Measurements from ENCODE around the gene MAST1.
A peak's percentile ranks its signal among the peaks of the same experiment; 100 is the strongest.

The MAST1 gene

DNA sequence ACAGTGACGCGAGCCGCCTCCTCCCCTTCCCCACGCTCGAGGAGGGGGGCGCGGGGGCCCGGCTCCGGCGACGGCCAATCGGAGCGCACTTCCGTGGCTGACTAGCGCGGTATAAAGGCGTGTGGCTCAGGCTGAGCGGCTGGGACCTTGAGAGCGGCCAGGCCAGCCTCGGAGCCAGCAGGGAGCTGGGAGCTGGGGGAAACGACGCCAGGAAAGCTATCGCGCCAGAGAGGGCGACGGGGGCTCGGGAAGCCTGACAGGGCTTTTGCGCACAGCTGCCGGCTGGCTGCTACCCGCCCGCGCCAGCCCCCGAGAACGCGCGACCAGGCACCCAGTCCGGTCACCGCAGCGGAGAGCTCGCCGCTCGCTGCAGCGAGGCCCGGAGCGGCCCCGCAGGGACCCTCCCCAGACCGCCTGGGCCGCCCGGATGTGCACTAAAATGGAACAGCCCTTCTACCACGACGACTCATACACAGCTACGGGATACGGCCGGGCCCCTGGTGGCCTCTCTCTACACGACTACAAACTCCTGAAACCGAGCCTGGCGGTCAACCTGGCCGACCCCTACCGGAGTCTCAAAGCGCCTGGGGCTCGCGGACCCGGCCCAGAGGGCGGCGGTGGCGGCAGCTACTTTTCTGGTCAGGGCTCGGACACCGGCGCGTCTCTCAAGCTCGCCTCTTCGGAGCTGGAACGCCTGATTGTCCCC is 46.8 kb upstream of the MAST1 start, which contains the start of gene JUNB:
Gene JUNB (plus strand): TSS at position 142 of the 706 bp plus-strand sequence. CDS start 286 bp downstream, at position 428.
- H3K36me3 ChIP-seq (ENCODE audit: control insufficient read depth in 4 of 4, insufficient read depth in 4 of 4, low read length in 3 of 4), result no peaks in the 10 kb centered on the region
- peak within 1 kb of the TSS; percentile 72 to 99 (median 96) for H3K4me3 ChIP-seq (ENCODE audit: control insufficient read depth in 1 of 7, extremely low read depth in 1 of 7, insufficient read depth in 4 of 7, low read depth in 2 of 7, low read length in 6 of 7)
- ChIA-PET CTCF (interaction anchor here (0.8 to 15.3 kb wide), 6 partner anchors 22 to 142 kb away, joined by 3 to 612 read pairs (median 3); partner anchors contain the start of genes FARSA, FBXW9 and HOOK2), POLR2A (interaction anchor here (0.6 to 12.0 kb wide), 6 partner anchors 9 to 1048 kb away, joined by 3 to 198 read pairs (median 8); partner anchors contain the start of genes HOOK2 and TRIR)
- H3K27me3 ChIP-seq (replicated peaks in 2 of 5; ENCODE audit: control insufficient read depth in 4 of 5, insufficient read depth in 5 of 5, low read length in 4 of 5), result no peaks in the 10 kb centered on the region
- H3K9me3 ChIP-seq (ENCODE audit: control extremely low read depth in 1 of 5, control insufficient read depth in 4 of 5, insufficient read depth in 2 of 5, low read depth in 1 of 5, low read length in 4 of 5), result no peaks in the 10 kb centered on the region
- H3K4me1 ChIP-seq (ENCODE audit: control extremely low read depth in 1 of 4, control insufficient read depth in 4 of 4, insufficient read depth in 4 of 4, low read length in 3 of 4), result peaks cover 14 to 71% (median 58%) of the 10 kb centered on the region in 4 experiments
- H3K27ac ChIP-seq (ENCODE audit: insufficient read depth in 1 of 2, low read depth in 1 of 2, low read length in 2 of 2, poor library complexity in 1 of 2, severe bottlenecking in 2 of 2), result peak within 1 kb of the TSS; percentile 94 to 96
- WGBS (ENCODE audit: insufficient coverage), result under 1% methylated on average over 56 of the region's 73 CpGs
- DNase-seq, result peak; percentile 97 to 98 (median 97)

DNA sequence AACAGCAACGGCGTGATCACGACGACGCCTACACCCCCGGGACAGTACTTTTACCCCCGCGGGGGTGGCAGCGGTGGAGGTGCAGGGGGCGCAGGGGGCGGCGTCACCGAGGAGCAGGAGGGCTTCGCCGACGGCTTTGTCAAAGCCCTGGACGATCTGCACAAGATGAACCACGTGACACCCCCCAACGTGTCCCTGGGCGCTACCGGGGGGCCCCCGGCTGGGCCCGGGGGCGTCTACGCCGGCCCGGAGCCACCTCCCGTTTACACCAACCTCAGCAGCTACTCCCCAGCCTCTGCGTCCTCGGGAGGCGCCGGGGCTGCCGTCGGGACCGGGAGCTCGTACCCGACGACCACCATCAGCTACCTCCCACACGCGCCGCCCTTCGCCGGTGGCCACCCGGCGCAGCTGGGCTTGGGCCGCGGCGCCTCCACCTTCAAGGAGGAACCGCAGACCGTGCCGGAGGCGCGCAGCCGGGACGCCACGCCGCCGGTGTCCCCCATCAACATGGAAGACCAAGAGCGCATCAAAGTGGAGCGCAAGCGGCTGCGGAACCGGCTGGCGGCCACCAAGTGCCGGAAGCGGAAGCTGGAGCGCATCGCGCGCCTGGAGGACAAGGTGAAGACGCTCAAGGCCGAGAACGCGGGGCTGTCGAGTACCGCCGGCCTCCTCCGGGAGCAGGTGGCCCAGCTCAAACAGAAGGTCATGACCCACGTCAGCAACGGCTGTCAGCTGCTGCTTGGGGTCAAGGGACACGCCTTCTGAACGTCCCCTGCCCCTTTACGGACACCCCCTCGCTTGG is 46.1 kb upstream of the MAST1 start:
- peak overlapping the region; percentile 94 to 96 for H3K27ac ChIP-seq (ENCODE audit: insufficient read depth in 1 of 2, low read depth in 1 of 2, low read length in 2 of 2, poor library complexity in 1 of 2, severe bottlenecking in 2 of 2)
- CTCF ChIA-PET, result interaction anchor here (1.0 to 15.3 kb wide), 5 partner anchors 11 to 96 kb away, joined by 3 to 612 read pairs (median 3); partner anchors contain the start of genes FBXW9 and HOOK2
- no peaks in the 10 kb centered on the region for H3K9me3 ChIP-seq (ENCODE audit: control extremely low read depth in 1 of 5, control insufficient read depth in 4 of 5, insufficient read depth in 2 of 5, low read depth in 1 of 5, low read length in 4 of 5)
- H3K27me3 ChIP-seq (replicated peaks in 2 of 5; ENCODE audit: control insufficient read depth in 4 of 5, insufficient read depth in 5 of 5, low read length in 4 of 5), result no peaks in the 10 kb centered on the region
- POLR2A ChIA-PET, result interaction anchor here (0.6 to 12.0 kb wide), 13 partner anchors 10 to 1047 kb away, joined by 3 to 198 read pairs (median 7); partner anchors contain the start of genes CALR, DHPS, GET3 and HOOK2
- H3K4me1 ChIP-seq (ENCODE audit: control extremely low read depth in 1 of 4, control insufficient read depth in 4 of 4, insufficient read depth in 4 of 4, low read length in 3 of 4), result peaks cover 9 to 64% (median 53%) of the 10 kb centered on the region in 4 experiments
- DNase-seq, result peak in 2 of 3 donors; percentile 74 to 79
- no peaks in the 10 kb centered on the region for H3K36me3 ChIP-seq (ENCODE audit: control insufficient read depth in 4 of 4, insufficient read depth in 4 of 4, low read length in 3 of 4)
- H3K4me3 ChIP-seq (ENCODE audit: control insufficient read depth in 1 of 7, extremely low read depth in 1 of 7, insufficient read depth in 4 of 7, low read depth in 2 of 7, low read length in 6 of 7), result peak overlapping the region; percentile 72 to 99 (median 96)
- 0% methylated on average over 42 of the region's 84 CpGs for WGBS (ENCODE audit: insufficient coverage)

DNA sequence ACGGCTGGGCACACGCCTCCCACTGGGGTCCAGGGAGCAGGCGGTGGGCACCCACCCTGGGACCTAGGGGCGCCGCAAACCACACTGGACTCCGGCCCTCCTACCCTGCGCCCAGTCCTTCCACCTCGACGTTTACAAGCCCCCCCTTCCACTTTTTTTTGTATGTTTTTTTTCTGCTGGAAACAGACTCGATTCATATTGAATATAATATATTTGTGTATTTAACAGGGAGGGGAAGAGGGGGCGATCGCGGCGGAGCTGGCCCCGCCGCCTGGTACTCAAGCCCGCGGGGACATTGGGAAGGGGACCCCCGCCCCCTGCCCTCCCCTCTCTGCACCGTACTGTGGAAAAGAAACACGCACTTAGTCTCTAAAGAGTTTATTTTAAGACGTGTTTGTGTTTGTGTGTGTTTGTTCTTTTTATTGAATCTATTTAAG is 45.4 kb upstream of the MAST1 start:
- POLR2A ChIA-PET, result interaction anchor here (0.5 to 12.0 kb wide), 16 partner anchors 9 to 495 kb away, joined by 3 to 198 read pairs (median 6); partner anchors contain the start of genes CALR, DHPS, GET3 and HOOK2
- 0% methylated on average over 6 of the region's 22 CpGs for WGBS (ENCODE audit: insufficient coverage)
- no peaks in the 10 kb centered on the region for H3K9me3 ChIP-seq (ENCODE audit: control extremely low read depth in 1 of 5, control insufficient read depth in 4 of 5, insufficient read depth in 2 of 5, low read depth in 1 of 5, low read length in 4 of 5)
- H3K36me3 ChIP-seq (ENCODE audit: control insufficient read depth in 4 of 4, insufficient read depth in 4 of 4, low read length in 3 of 4), result no peaks in the 10 kb centered on the region
- no peaks in the 10 kb centered on the region for H3K27me3 ChIP-seq (replicated peaks in 2 of 5; ENCODE audit: control insufficient read depth in 4 of 5, insufficient read depth in 5 of 5, low read length in 4 of 5)
- peak overlapping the region; percentile 72 to 99 (median 96) for H3K4me3 ChIP-seq (ENCODE audit: control insufficient read depth in 1 of 7, extremely low read depth in 1 of 7, insufficient read depth in 4 of 7, low read depth in 2 of 7, low read length in 6 of 7)
- H3K27ac ChIP-seq (ENCODE audit: insufficient read depth in 1 of 2, low read depth in 1 of 2, low read length in 2 of 2, poor library complexity in 1 of 2, severe bottlenecking in 2 of 2), result peak overlapping the region; percentile 94 to 96
- peaks cover 8 to 58% (median 47%) of the 10 kb centered on the region in 4 experiments for H3K4me1 ChIP-seq (ENCODE audit: control extremely low read depth in 1 of 4, control insufficient read depth in 4 of 4, insufficient read depth in 4 of 4, low read length in 3 of 4)
- CTCF ChIA-PET, result interaction anchor here (1.2 to 15.3 kb wide), 3 partner anchors 11 to 55 kb away, joined by 3 to 612 read pairs (median 4); partner anchors contain the start of gene HOOK2
- no peak for DNase-seq

DNA sequence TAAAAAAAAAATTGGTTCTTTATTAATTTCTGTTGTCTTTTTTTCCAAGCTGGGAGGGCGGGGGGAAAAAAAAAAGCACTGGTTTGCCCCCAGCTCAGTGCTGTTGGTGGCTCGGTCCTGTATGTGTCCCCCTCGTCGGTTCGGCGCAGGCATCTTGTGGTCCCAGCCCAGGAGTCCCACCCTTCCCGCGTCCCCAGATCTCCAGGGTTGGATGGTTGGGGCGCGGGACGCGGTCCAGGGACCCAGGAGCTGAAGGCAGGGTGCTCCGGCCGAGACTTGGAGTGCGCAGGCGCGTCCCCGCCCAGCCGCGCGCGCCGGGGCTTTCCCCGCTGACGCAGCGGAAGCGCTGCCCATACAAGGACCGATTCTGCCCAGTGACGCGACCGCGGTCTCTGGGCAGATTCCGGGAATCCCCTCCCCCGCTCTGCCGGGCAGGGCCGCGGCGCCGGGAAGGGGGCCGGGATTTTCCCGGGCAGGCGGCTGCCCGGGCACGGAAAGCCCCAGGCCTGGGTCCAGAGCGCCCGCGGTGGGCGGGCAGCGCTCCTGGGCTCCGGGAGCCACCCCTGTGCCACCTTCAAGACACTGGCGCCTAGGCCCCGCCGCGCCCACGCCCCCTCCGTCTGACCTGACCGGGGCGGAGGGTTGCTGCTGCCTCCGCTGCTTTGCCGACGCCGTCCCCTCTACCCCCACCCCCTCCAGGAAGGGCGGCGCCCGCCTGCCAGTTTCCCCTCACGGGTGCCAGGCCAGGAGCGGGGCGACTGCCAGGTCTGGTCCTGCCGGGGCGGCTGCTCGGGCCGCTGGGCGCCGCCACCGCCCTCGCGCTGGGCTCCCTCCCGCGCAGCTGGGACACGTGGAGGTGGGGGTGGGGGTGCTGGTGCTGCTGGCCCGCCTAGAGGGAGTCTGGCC is 44.8 kb upstream of the MAST1 start:
- POLR2A ChIA-PET, result interaction anchor here (0.5 to 12.0 kb wide), 18 partner anchors 8 to 1287 kb away, joined by 3 to 198 read pairs (median 6); partner anchors contain the start of genes CALR, DHPS, GET3 and HOOK2
- Histone ChIP-seq H3K27me3 (replicated peaks in 2 of 5; ENCODE audit: control insufficient read depth in 4 of 5, insufficient read depth in 5 of 5, low read length in 4 of 5) (no peaks in the 10 kb centered on the region), H3K27ac (ENCODE audit: insufficient read depth in 1 of 2, low read depth in 1 of 2, low read length in 2 of 2, poor library complexity in 1 of 2, severe bottlenecking in 2 of 2) (peak overlapping the region; percentile 94 to 96), H3K4me1 (ENCODE audit: control extremely low read depth in 1 of 4, control insufficient read depth in 4 of 4, insufficient read depth in 4 of 4, low read length in 3 of 4) (peaks cover 4 to 51% (median 40%) of the 10 kb centered on the region in 4 experiments), H3K4me3 (ENCODE audit: control insufficient read depth in 1 of 7, extremely low read depth in 1 of 7, insufficient read depth in 4 of 7, low read depth in 2 of 7, low read length in 6 of 7) (peak overlapping the region; percentile 41 to 99 (median 93)), H3K9me3 (ENCODE audit: control extremely low read depth in 1 of 5, control insufficient read depth in 4 of 5, insufficient read depth in 2 of 5, low read depth in 1 of 5, low read length in 4 of 5) (no peaks in the 10 kb centered on the region), H3K36me3 (ENCODE audit: control insufficient read depth in 4 of 4, insufficient read depth in 4 of 4, low read length in 3 of 4) (peaks cover 0 to under 1% (median 0%) of the 10 kb centered on the region in 4 experiments)
- WGBS (ENCODE audit: insufficient coverage), result under 1% methylated on average over 61 of the region's 81 CpGs
- peak; percentile 93 to 98 (median 97) for DNase-seq
- CTCF ChIA-PET, result interaction anchor here (1.2 to 15.3 kb wide), 4 partner anchors 10 to 78 kb away, joined by 3 to 612 read pairs (median 22); partner anchors contain the start of gene HOOK2

DNA sequence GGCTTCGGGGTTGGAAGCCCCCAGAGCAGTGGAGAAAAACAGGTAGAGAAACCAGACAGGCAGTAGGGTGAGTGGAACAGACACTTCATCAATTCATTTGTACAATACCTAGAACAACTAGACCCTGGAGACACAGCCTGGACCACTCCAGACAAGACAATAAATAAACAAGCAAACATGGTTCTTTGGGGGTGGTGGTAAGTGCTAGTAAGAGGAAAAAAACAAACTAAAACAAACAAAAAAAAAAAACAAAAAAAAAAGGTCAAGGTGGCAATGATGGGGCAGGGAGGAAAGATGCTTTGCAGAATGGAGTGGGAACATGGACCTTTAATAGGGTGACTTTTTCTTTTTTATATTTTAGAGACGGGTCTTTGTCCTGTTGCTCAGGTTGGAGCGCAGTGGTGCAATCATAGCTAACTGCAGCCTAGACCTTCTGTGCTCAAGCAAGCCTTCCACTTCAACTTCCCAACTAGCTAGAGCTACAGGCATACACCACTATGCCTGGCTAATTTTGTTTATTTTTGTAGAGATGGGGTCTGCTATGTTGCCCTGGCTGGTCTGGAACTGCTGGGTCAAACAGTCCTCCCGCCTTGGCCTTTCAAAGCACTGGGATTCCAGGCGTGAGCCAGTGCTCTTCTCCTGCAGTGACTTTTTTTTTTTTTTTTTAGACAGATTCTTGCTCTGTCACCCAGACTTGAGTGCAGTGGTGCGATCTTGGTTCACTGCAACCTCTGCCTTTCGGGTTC is 43.9 kb upstream of the MAST1 start:
- peaks cover 4 to 43% (median 32%) of the 10 kb centered on the region in 4 experiments for H3K4me1 ChIP-seq (ENCODE audit: control extremely low read depth in 1 of 4, control insufficient read depth in 4 of 4, insufficient read depth in 4 of 4, low read length in 3 of 4)
- peaks cover 0 to 6% (median under 1%) of the 10 kb centered on the region in 4 experiments for H3K36me3 ChIP-seq (ENCODE audit: control insufficient read depth in 4 of 4, insufficient read depth in 4 of 4, low read length in 3 of 4)
- ChIA-PET POLR2A (interaction anchor here (0.7 to 12.0 kb wide), 8 partner anchors 7 to 1286 kb away, joined by 3 to 198 read pairs (median 8); partner anchors contain the start of genes HOOK2, PRDX2, RNASEH2A and THSD8), CTCF (interaction anchor here (0.6 to 15.3 kb wide), 6 partner anchors 25 to 78 kb away, joined by 3 to 612 read pairs (median 10); partner anchors contain the start of gene HOOK2)
- WGBS (ENCODE audit: insufficient coverage), result 98% methylated on average over 5 of the region's 7 CpGs
- DNase-seq, result no peak
- H3K9me3 ChIP-seq (ENCODE audit: control extremely low read depth in 1 of 5, control insufficient read depth in 4 of 5, insufficient read depth in 2 of 5, low read depth in 1 of 5, low read length in 4 of 5), result no peaks in the 10 kb centered on the region
- H3K4me3 ChIP-seq (ENCODE audit: control insufficient read depth in 1 of 7, extremely low read depth in 1 of 7, insufficient read depth in 4 of 7, low read depth in 2 of 7, low read length in 6 of 7), result peak overlapping the region; percentile 28 to 99 (median 93)
- no peaks in the 10 kb centered on the region for H3K27me3 ChIP-seq (replicated peaks in 2 of 5; ENCODE audit: control insufficient read depth in 4 of 5, insufficient read depth in 5 of 5, low read length in 4 of 5)
- peak overlapping the region; percentile 94 to 96 for H3K27ac ChIP-seq (ENCODE audit: insufficient read depth in 1 of 2, low read depth in 1 of 2, low read length in 2 of 2, poor library complexity in 1 of 2, severe bottlenecking in 2 of 2)

Measured in common myeloid progenitor, CD34-positive (primary cell).